HepG2 (cell line): ENCODE results near the gene CTNNA1. TPM values are rescaled to one million over a fixed set of nuclear protein-coding genes. Genes with fewer than 3 reads are reported as not detected.

ENCODE experiments used
- ATAC-seq: fragments of 200-7000 bp; cut with Tn5 transposase; 3 replicates; pipeline ENCODE4 v1.9.1; 2020; ENCODE audit warnings: mild to moderate bottlenecking, moderate library complexity
- BruUV-seq: library from RNA; stranded (reverse); fragments of 400-500 nt; replicated peaks from 2 replicates; lab custom pipeline; 2021; lab: Mats Ljungman, UMichigan
- CTCF ChIA-PET: fragments of 300-600 bp; formaldehyde crosslinking; extraction: SDS; loops from one replicate; lab custom pipeline; 2021; ENCODE audit warnings: low total read pairs, inconsistent platforms, low intra/inter-chr PET ratio; lab: Yijun Ruan, JAX
- POLR2A ChIA-PET: fragments of 350-600 bp; sonication (Branson Sonifier 250); formaldehyde crosslinking; loops from one replicate; lab custom pipeline; 2020; ENCODE audit warnings: antibody characterized with exemption, inconsistent platforms; lab: Yijun Ruan, JAX
- DNase-seq: peaks from one replicate; pipeline ENCODE4 v3.0.0-alpha.2; 2015; ENCODE audit warnings: low spot score
- FAIRE-seq: peaks from 3 replicates; lab custom pipeline; 2011; peaks lifted over from hg19 to GRCh38; lab: Jason Lieb, UNC
- H2AFZ ChIP-seq: one replicate; pipeline ENCODE4 v1.6.1; 2011; ENCODE audit warnings: low read length, inconsistent platforms
- H3K27ac ChIP-seq: fragments of 300-600 bp; 3 replicates; pipeline ENCODE4 v1.8.0; 2011; ENCODE audit warnings: mixed run types, mild to moderate bottlenecking, mixed read lengths, low read length, inconsistent platforms; ENCODE audit not compliant: insufficient read depth; ENCODE audit errors: extremely low read length
- H3K27me3 ChIP-seq, 2 experiments: fragments of 200-600 bp in 1 of 2; 2 replicates in 1 of 2; 3 replicates in 1 of 2; pipeline versions ENCODE4 v1.6.0 to v1.8.0; 2011; ENCODE audit warnings: low read length in 2 of 2, mild to moderate bottlenecking in 2 of 2, moderate library complexity in 2 of 2, inconsistent platforms in 1 of 2; ENCODE audit not compliant: insufficient read depth in 2 of 2, control insufficient read depth in 1 of 2
- H3K36me3 ChIP-seq, 2 experiments: fragments of 200-600 bp in 1 of 2; replicated peaks in 1 of 2; 2 replicates in 1 of 2; 3 replicates in 1 of 2; pipeline versions ENCODE4 v1.5.1 to v1.8.0; 2011; ENCODE audit warnings: low read length in 2 of 2, inconsistent platforms in 1 of 2; ENCODE audit not compliant: insufficient read depth in 2 of 2, control insufficient read depth in 1 of 2
- H3K4me1 ChIP-seq: 2 replicates; pipeline ENCODE4 v1.5.1; 2012; ENCODE audit warnings: low read length, inconsistent platforms; ENCODE audit not compliant: insufficient read depth
- H3K4me2 ChIP-seq: 2 replicates; pipeline ENCODE4 v1.6.0; 2011; ENCODE audit warnings: low read depth, low read length, inconsistent platforms
- H3K4me3 ChIP-seq, 3 experiments: fragments of 200-600 bp in 1 of 3; sonication (generic), shearing (Covaris generic) in 1 of 3; replicated peaks in 1 of 3; 2 replicates each; pipeline ENCODE4 v1.5.1; 2011 to 2016; ENCODE audit warnings: low read length in 3 of 3, inconsistent platforms in 2 of 3, low read depth in 2 of 3, mild to moderate bottlenecking in 2 of 3, control low read depth in 1 of 3, mixed read lengths in 1 of 3; ENCODE audit not compliant: insufficient read depth in 1 of 3
- H3K79me2 ChIP-seq: one replicate; pipeline ENCODE4 v1.6.1; 2011; ENCODE audit warnings: low read length, inconsistent platforms; ENCODE audit not compliant: insufficient read depth
- H3K9ac ChIP-seq: 2 replicates; pipeline ENCODE4 v1.6.0; 2011; ENCODE audit warnings: mild to moderate bottlenecking, low read depth, low read length, inconsistent platforms; ENCODE audit not compliant: insufficient read depth
- H3K9me3 ChIP-seq: 2 replicates; pipeline ENCODE4 v1.5.1; 2012; ENCODE audit warnings: mild to moderate bottlenecking, low read length
- H4K20me1 ChIP-seq: 2 replicates; pipeline ENCODE4 v1.6.0; 2011; ENCODE audit warnings: inconsistent platforms, mild to moderate bottlenecking, low read length, moderate library complexity; ENCODE audit not compliant: insufficient read depth
- BCL6 ChIP-seq: IDR thresholded peaks from 2 replicates; pipeline ENCODE4 v1.6.1; 2016; ENCODE audit warnings: missing genetic modification reagents, missing compliant biosample characterization
- CEBPB ChIP-seq: IDR thresholded peaks from 2 replicates; pipeline ENCODE4 v1.6.1; 2011; ENCODE audit warnings: low read depth, low read length, improper control_type of control experiment, borderline replicate concordance
- GTF3A ChIP-seq: sonication (generic); formaldehyde crosslinking; conservative IDR thresholded peaks from 2 replicates; pipeline ENCODE4 v1.4.0; 2020; ENCODE audit warnings: mild to moderate bottlenecking, missing genetic modification reagents
- THYN1 ChIP-seq: sonication (generic); formaldehyde crosslinking; IDR thresholded peaks from 2 replicates; pipeline ENCODE4 v1.8.1; 2023; ENCODE audit warnings: low read depth, mild to moderate bottlenecking, moderate library complexity, missing genetic modification reagents, borderline replicate concordance
- ZNF441 ChIP-seq: sonication (generic); formaldehyde crosslinking; IDR thresholded peaks from 2 replicates; pipeline ENCODE4 v1.7.0; 2021; ENCODE audit warnings: missing genetic modification reagents, borderline replicate concordance
- WGBS: methylation state at CpG from one replicate; pipeline ENCODE4 v1.1.6; 2017; ENCODE audit warnings: low lambda C conversion rate; 5-methylcytosine and 5-hydroxymethylcytosine counted together
- in situ Hi-C: cut with HindIII; loops from 2 replicates; pipeline ENCODE4 v1.10.0; 2017; ENCODE audit warnings: low pct_unique_long_range_greater_than_20kb; ENCODE audit not compliant: extremely low pct_ligation_motif_present
- intact Hi-C: fragments of 100-400 bp; cut with micrococcal nuclease; formaldehyde crosslinking; loops from one replicate; pipeline ENCODE4 v1.10.0; 2022; ENCODE audit not compliant: unreplicated experiment
- polyA plus RNA-seq, 8 experiments: library from polyadenylated mRNA; depleted of rRNA in 3 of 8; stranded (reverse) in 7 of 8; unstranded in 1 of 8; fragments of >200 nt; fragmentation: Illumina TruSeq in 4 of 8; extraction: Trizol in 4 of 8; gene quantifications; 2 replicates each; pipeline versions ENCODE4 v1.2.1 to v1.2.3, GENCODE V29; 2011 to 2016; ENCODE audit warnings: low read depth in 4 of 8, missing spikeins in 1 of 8, mixed read lengths in 1 of 8; ENCODE audit not compliant: insufficient read depth in 1 of 8
- total RNA-seq, 5 experiments: library from RNA; depleted of rRNA; stranded (reverse); fragments of >200 nt; fragmentation: Illumina TruSeq; extraction: Trizol; gene quantifications; 2 replicates each; pipeline ENCODE4 v1.2.3, GENCODE V29; 2016; ENCODE audit warnings: low read depth in 1 of 5
- TF ChIP-seq, protein P1 (sequence below): sonication (generic); formaldehyde crosslinking; IDR thresholded peaks from 2 replicates; pipeline ENCODE4 v1.4.0; 2020; ENCODE audit warnings: mild to moderate bottlenecking, missing genetic modification reagents

Gene CTNNA1
- total and polyA plus RNA-seq, 2 of the 13 experiments (the other 11 are each of a cell fraction or from before 2014, with no cell fraction given), result 66.8 to 162 TPM

- Histone ChIP-seq H3K79me2 (peaks cover 65% of the 10 kb centered on the region), H3K4me1 (peaks cover 23% of the 10 kb centered on the region), H3K36me3 (peaks cover 0 to 24% of the 10 kb centered on the region in 2 experiments; a peak in 3 of 5 replicates), H3K27ac (no peak overlapping the region), H3K4me3 (no peak overlapping the region), H2AFZ (no peak overlapping the region), H3K9me3 (no peaks in the 10 kb centered on the region), H4K20me1 (peaks cover 48% of the 10 kb centered on the region), H3K4me2 (no peak overlapping the region), H3K27me3 (no peaks in the 10 kb centered on the region), H3K9ac (no peak overlapping the region)
- in situ Hi-C loops (no loop called here), intact Hi-C loops (no loop called here)
- 96% methylated on average over 11 of the region's 11 CpGs for WGBS
- POLR2A ChIA-PET, result interaction anchor here (1.3 kb wide), 1 partner anchor 11 kb away, joined by 3 read pairs; no protein-coding TSS in a partner anchor
- TF ChIP-seq BCL6 (CRISPR knock-in tag) (no peak), THYN1 (CRISPR knock-in tag) (no peak), CEBPB (0 out of 2 replicates have a peak, but pooled peaks have one; percentile 1), GTF3A (CRISPR knock-in tag) (no peak), ZNF441 (CRISPR knock-in tag) (no peak)
- TF ChIP-seq, protein P1, sequence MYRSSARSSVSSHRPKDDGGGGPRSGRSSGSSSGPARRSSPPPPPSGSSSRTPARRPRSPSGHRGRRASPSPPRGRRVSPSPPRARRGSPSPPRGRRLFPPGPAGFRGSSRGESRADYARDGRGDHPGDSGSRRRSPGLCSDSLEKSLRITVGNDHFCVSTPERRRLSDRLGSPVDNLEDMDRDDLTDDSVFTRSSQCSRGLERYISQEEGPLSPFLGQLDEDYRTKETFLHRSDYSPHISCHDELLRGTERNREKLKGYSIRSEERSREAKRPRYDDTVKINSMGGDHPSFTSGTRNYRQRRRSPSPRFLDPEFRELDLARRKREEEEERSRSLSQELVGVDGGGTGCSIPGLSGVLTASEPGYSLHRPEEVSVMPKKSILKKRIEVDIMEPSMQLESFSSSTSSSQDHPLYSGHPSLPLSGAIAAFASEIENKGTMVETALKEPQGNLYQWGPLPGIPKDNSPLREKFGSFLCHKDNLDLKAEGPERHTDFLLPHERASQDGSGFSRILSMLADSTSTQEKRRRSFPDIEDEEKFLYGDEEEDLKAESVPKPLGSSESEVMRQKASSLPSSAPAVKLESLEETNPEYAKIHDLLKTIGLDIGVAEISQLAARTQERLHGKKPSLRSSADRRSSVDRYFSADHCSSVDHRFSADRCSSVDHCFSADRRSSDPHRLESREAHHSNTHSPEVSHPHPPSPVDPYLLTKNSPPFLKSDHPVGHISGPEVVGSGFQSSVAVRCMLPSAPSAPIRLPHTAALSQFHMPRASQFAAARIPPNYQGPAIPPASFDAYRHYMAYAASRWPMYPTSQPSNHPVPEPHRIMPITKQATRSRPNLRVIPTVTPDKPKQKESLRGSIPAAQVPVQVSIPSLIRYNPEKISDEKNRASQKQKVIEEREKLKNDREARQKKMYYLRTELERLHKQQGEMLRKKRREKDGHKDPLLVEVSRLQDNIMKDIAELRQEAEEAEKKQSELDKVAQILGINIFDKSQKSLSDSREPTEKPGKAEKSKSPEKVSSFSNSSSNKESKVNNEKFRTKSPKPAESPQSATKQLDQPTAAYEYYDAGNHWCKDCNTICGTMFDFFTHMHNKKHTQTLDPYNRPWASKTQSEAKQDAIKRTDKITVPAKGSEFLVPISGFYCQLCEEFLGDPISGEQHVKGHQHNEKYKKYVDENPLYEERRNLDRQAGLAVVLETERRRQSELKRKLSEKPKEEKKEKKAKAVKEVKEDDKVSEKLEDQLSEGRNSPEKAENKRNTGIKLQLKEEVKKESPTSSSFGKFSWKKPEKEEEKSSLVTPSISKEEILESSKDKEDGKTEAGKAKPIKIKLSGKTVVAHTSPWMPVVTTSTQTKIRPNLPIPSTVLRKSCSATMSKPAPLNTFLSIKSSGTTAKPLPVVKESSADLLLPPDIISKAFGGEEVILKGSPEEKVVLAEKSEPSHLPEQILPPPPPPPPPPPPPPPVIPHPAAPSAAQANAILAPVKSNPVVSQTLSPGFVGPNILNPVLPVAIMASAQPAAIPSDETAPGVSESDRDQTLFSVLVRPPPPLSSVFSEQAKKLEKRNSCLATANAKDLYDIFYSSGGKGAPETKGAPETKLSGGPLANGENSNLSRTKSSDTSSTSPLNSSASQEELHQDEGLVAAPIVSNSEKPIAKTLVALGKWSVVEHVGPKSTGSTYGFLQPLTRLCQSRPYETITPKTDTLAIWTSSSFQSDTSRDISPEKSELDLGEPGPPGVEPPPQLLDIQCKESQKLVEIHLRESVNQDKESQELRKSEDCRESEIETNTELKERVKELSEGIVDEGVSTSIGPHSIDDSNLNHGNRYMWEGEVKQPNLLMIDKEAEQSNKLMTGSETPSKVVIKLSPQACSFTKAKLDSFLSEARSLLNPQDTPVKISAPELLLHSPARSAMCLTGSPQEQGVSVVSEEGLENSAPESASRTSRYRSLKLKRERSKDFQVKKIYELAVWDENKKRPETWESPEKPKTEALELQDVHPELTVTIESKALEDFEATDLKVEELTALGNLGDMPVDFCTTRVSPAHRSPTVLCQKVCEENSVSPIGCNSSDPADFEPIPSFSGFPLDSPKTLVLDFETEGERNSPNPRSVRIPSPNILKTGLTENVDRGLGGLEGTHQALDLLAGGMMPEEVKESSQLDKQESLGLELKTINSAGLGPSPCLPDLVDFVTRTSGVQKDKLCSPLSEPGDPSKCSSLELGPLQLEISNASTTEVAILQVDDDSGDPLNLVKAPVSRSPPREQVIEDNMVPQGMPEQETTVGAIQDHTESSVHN (CRISPR knock-in tag), result no peak
- BruUV-seq, result no TSS peak
- CTCF ChIA-PET, result no interaction called here
- no peak for FAIRE-seq
- DNase-seq, result no peak
- ATAC-seq, result no peak
These were observed 25.0 kb downstream of the CTNNA1 start for GRCh38 chr5:138778234-138778633.
